ENCODE results near the gene SETD1A. TPM values are rescaled to one million over a fixed set of nuclear protein-coding genes. Genes with fewer than 3 reads are reported as not detected.

SETD1A gene
- total RNA-seq, 1 donor from 2014 or later: 33.4 TPM

- peak; percentile 46 for DNase-seq (ENCODE audit: low read depth, low spot score)
- Mint-ChIP-seq H3K9me3 (no peaks in the 10 kb centered on the region), H3K4me1 (peaks cover 5% of the 10 kb centered on the region), H3K36me3 (ENCODE audit: low read depth) (peaks cover 3% of the 10 kb centered on the region), H3K27ac (ENCODE audit: unreplicated experiment) (no peak overlapping the region), H3K27me3 (ENCODE audit: low read depth) (peaks cover 24% of the 10 kb centered on the region), H3K4me3 (peak overlapping the region; percentile 73)
- no peak for TF ChIP-seq CTCF (conservative IDR thresholded peaks at IDR 0.05)
Observed at GRCh38 chr16:30996985-30997724, 39.6 kb downstream of the SETD1A start.

- no peak for DNase-seq (ENCODE audit: low read depth, low spot score)
- peaks cover 3% of the 10 kb centered on the region for H3K36me3 Mint-ChIP-seq (ENCODE audit: low read depth)
Observed at GRCh38 chr16:30997725-30998711, 40.5 kb downstream of the SETD1A start.

GRCh38 chr16:30998852-30999761 is 41.6 kb downstream of the SETD1A start:
- peaks cover 3% of the 10 kb centered on the region for H3K36me3 Mint-ChIP-seq (ENCODE audit: low read depth)
- H3K4me1 Mint-ChIP-seq: peaks cover 5% of the 10 kb centered on the region
- H3K4me3 Mint-ChIP-seq: peak overlapping the region; percentile 29
- H3K27me3 Mint-ChIP-seq (ENCODE audit: low read depth): peaks cover 24% of the 10 kb centered on the region
- H3K9me3 Mint-ChIP-seq: no peaks in the 10 kb centered on the region
- no peak for DNase-seq (ENCODE audit: low read depth, low spot score)
- no peak for TF ChIP-seq CTCF (conservative IDR thresholded peaks at IDR 0.05)
- no peak overlapping the region for H3K27ac Mint-ChIP-seq (ENCODE audit: unreplicated experiment)

More at GRCh38 chr16:30997725-30998711, 40.5 kb downstream of the SETD1A start:
- Mint-ChIP-seq H3K4me3 (peak overlapping the region; percentile 73), H3K27ac (ENCODE audit: unreplicated experiment) (no peak overlapping the region), H3K27me3 (ENCODE audit: low read depth) (peaks cover 24% of the 10 kb centered on the region), H3K4me1 (peaks cover 5% of the 10 kb centered on the region), H3K9me3 (no peaks in the 10 kb centered on the region)
- TF ChIP-seq CTCF (conservative IDR thresholded peaks at IDR 0.05): no peak

- Mint-ChIP-seq H3K4me1 (peaks cover 8% of the 10 kb centered on the region), H3K9me3 (no peaks in the 10 kb centered on the region), H3K27me3 (ENCODE audit: low read depth) (peaks cover 21% of the 10 kb centered on the region), H3K36me3 (ENCODE audit: low read depth) (peaks cover 3% of the 10 kb centered on the region), H3K27ac (ENCODE audit: unreplicated experiment) (no peak overlapping the region), H3K4me3 (no peak overlapping the region)
- DNase-seq (ENCODE audit: low read depth, low spot score): no peak
- no peak for TF ChIP-seq CTCF (conservative IDR thresholded peaks at IDR 0.05)
Observed at GRCh38 chr16:31000671-31001382, 43.3 kb downstream of the SETD1A start.
